ENCODE results near the gene C17orf78. TPM values are rescaled to one million over a fixed set of nuclear protein-coding genes. Genes with fewer than 3 reads are reported as not detected.
"Not testable (repeated sequence)": the region's sequence is repeated elsewhere in the genome, so short reads cannot be mapped to it uniquely, and the experiment has no call there.

The C17orf78 gene
- total and polyA plus RNA-seq, 2 of the 13 experiments (the other 11 are each of a cell fraction or from before 2014, with no cell fraction given) = not detected

GRCh38 chr17:37408145-37408479 lies 32.3 kb downstream of the C17orf78 start:
- ATAC-seq; H3K36me3 ChIP-seq (replicated peaks in 1 of 2; ENCODE audit: control insufficient read depth in 1 of 2, insufficient read depth in 2 of 2, low read length in 2 of 2); H3K27me3 ChIP-seq (ENCODE audit: control insufficient read depth in 1 of 2, insufficient read depth in 2 of 2, low read length in 2 of 2); DNase-seq (ENCODE audit: low spot score); H2AFZ ChIP-seq (ENCODE audit: low read length); BruUV-seq (replicated peaks); H3K9ac ChIP-seq (ENCODE audit: insufficient read depth, low read depth, low read length); CTCF ChIA-PET (ENCODE audit: low intra/inter-chr PET ratio, low total read pairs); FAIRE-seq; in situ Hi-C loops (cut with HindIII; ENCODE audit: extremely low pct_ligation_motif_present, low pct_unique_long_range_greater_than_20kb); H3K9me3 ChIP-seq (ENCODE audit: low read length); H4K20me1 ChIP-seq (ENCODE audit: insufficient read depth, low read length); H3K27ac ChIP-seq (ENCODE audit: extremely low read length, insufficient read depth, low read length): not testable (repeated sequence)
- WGBS (ENCODE audit: low lambda C conversion rate) = over 99% methylated on average over 13 of the region's 13 CpGs
- Histone ChIP-seq H3K79me2 (ENCODE audit: insufficient read depth, low read length) (peaks cover 22% of the 10 kb centered on the region), H3K4me1 (ENCODE audit: insufficient read depth, low read length) (peaks cover 34% of the 10 kb centered on the region), H3K4me2 (ENCODE audit: low read depth, low read length) (peak overlapping the region; percentile 12; the same call in 1 of the 2 replicates), H3K4me3 (replicated peaks in 1 of 3; ENCODE audit: insufficient read depth in 1 of 3, low read depth in 2 of 3, low read length in 3 of 3) (0 out of 6 replicates have a peak overlapping the region, but pooled peaks of 1 of the 3 experiments have one; percentile 87)
- POLR2A ChIA-PET = interaction anchor here (0.6 to 1.7 kb wide), 4 partner anchors 12 to 406 kb away, joined by 3 to 9 read pairs (median 4); no protein-coding TSS in a partner anchor
- TF ChIP-seq ZBTB38 (CRISPR knock-in tag; IDR thresholded peaks at IDR 0.05) (0 out of 2 replicates have a peak, but pooled peaks have one; percentile 16), ARID2 (CRISPR knock-in tag; IDR thresholded peaks at IDR 0.05; ENCODE audit: borderline replicate concordance) (0 out of 2 replicates have a peak, but pooled peaks have one; percentile 25), MXD3 (CRISPR knock-in tag; IDR thresholded peaks at IDR 0.05) (0 out of 2 replicates have a peak, but pooled peaks have one; percentile 25)
- intact Hi-C loops (cut with micrococcal nuclease; ENCODE audit: unreplicated experiment) = loop anchor here (2.0 kb wide), 1 partner anchor 81 kb away; the partner anchor contains the start of gene DUSP14

DNA sequence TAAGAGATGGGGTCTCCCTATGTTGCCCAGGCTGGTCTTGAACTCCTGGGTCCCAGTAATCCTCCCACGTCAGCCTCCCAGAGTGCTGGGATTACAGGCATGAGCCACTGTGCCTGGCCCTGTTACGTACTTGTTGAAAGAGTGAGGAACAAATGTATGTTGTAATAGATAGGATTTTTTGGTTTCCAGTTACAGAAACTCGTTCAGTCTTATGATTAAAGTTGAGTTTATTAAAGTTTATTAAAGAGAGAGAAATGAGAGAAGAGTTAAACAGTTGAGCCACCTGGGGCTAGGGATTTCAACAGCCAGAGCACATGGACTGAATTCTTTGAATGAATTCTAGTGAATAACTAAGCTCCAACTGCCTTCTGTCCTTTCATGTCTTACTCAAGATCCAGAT lies 34.6 kb downstream of the C17orf78 start:
- no peak overlapping the region for H2AFZ ChIP-seq (ENCODE audit: low read length)
- H3K4me3 ChIP-seq (replicated peaks in 1 of 3; ENCODE audit: insufficient read depth in 1 of 3, low read depth in 2 of 3, low read length in 3 of 3) = no peak overlapping the region
- in situ Hi-C loops (cut with HindIII; ENCODE audit: extremely low pct_ligation_motif_present, low pct_unique_long_range_greater_than_20kb) = no loop called here
- H3K4me2 ChIP-seq (ENCODE audit: low read depth, low read length) = no peak overlapping the region
- H3K4me1 ChIP-seq (ENCODE audit: insufficient read depth, low read length) = peaks cover 17% of the 10 kb centered on the region
- no peak overlapping the region for H3K27ac ChIP-seq (ENCODE audit: extremely low read length, insufficient read depth, low read length)
- peaks cover 2 to 12% of the 10 kb centered on the region in 2 experiments; a peak in 4 of 5 replicates for H3K36me3 ChIP-seq (replicated peaks in 1 of 2; ENCODE audit: control insufficient read depth in 1 of 2, insufficient read depth in 2 of 2, low read length in 2 of 2)
- intact Hi-C loops (cut with micrococcal nuclease; ENCODE audit: unreplicated experiment) = no loop called here
- no peaks in the 10 kb centered on the region for H3K9me3 ChIP-seq (ENCODE audit: low read length)
- BruUV-seq (replicated peaks) = no TSS peak
- CTCF ChIA-PET (ENCODE audit: low intra/inter-chr PET ratio, low total read pairs) = no interaction called here
- FAIRE-seq (no peak), DNase-seq (ENCODE audit: low spot score) (no peak), ATAC-seq (no peak)
- H3K9ac ChIP-seq (ENCODE audit: insufficient read depth, low read depth, low read length) = no peak overlapping the region
- WGBS (ENCODE audit: low lambda C conversion rate) = 98% methylated on average over 3 of the region's 3 CpGs
- POLR2A ChIA-PET = no interaction called here
- no peaks in the 10 kb centered on the region; a peak in 1 of 5 replicates for H3K27me3 ChIP-seq (ENCODE audit: control insufficient read depth in 1 of 2, insufficient read depth in 2 of 2, low read length in 2 of 2)
- H3K79me2 ChIP-seq (ENCODE audit: insufficient read depth, low read length) = peaks cover 12% of the 10 kb centered on the region
- no peaks in the 10 kb centered on the region for H4K20me1 ChIP-seq (ENCODE audit: insufficient read depth, low read length)
- TF ChIP-seq, protein P1, sequence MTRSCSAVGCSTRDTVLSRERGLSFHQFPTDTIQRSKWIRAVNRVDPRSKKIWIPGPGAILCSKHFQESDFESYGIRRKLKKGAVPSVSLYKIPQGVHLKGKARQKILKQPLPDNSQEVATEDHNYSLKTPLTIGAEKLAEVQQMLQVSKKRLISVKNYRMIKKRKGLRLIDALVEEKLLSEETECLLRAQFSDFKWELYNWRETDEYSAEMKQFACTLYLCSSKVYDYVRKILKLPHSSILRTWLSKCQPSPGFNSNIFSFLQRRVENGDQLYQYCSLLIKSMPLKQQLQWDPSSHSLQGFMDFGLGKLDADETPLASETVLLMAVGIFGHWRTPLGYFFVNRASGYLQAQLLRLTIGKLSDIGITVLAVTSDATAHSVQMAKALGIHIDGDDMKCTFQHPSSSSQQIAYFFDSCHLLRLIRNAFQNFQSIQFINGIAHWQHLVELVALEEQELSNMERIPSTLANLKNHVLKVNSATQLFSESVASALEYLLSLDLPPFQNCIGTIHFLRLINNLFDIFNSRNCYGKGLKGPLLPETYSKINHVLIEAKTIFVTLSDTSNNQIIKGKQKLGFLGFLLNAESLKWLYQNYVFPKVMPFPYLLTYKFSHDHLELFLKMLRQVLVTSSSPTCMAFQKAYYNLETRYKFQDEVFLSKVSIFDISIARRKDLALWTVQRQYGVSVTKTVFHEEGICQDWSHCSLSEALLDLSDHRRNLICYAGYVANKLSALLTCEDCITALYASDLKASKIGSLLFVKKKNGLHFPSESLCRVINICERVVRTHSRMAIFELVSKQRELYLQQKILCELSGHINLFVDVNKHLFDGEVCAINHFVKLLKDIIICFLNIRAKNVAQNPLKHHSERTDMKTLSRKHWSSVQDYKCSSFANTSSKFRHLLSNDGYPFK (CRISPR knock-in tag; IDR thresholded peaks at IDR 0.05; ENCODE audit: borderline replicate concordance) = no peak
